ENCODE data around the gene LRP2.

LRP2 gene

GRCh38 chr2:169349535-169349934 is 12.8 kb downstream of the LRP2 start:
- Histone ChIP-seq H3K27me3 (ENCODE audit: control insufficient read depth, insufficient read depth, low read length) (no peaks in the 10 kb centered on the region), H2AFZ (no peak overlapping the region), H3K27ac (no peak overlapping the region), H3K9ac (no peak overlapping the region), H3K4me1 (no peaks in the 10 kb centered on the region), H3K79me2 (no peaks in the 10 kb centered on the region), H3K4me3 (ENCODE audit: low read depth, low read length) (no peak overlapping the region), H3K9me3 (ENCODE audit: control insufficient read depth, low read length) (no peaks in the 10 kb centered on the region), H3K4me2 (ENCODE audit: low read length) (no peak overlapping the region), H3K36me3 (ENCODE audit: control insufficient read depth, insufficient read depth, low read length) (no peaks in the 10 kb centered on the region)
- no peak for TF ChIP-seq CTCF (IDR thresholded peaks at IDR 0.05)

GRCh38 chr2:169348321-169349024 is 13.9 kb downstream of the LRP2 start:
- H3K4me3 ChIP-seq (ENCODE audit: low read depth, low read length), result no peak overlapping the region
- no peak overlapping the region for H3K27ac ChIP-seq
- no peak overlapping the region for H3K9ac ChIP-seq

GRCh38 chr2:169345486-169346437 is 16.6 kb downstream of the LRP2 start:
- Histone ChIP-seq H3K79me2 (no peaks in the 10 kb centered on the region), H2AFZ (no peak overlapping the region), H3K9me3 (ENCODE audit: control insufficient read depth, low read length) (no peaks in the 10 kb centered on the region), H3K4me2 (ENCODE audit: low read length) (no peak overlapping the region), H3K4me3 (ENCODE audit: low read depth, low read length) (no peak overlapping the region), H3K9ac (no peak overlapping the region), H3K27me3 (ENCODE audit: control insufficient read depth, insufficient read depth, low read length) (no peaks in the 10 kb centered on the region), H3K4me1 (no peaks in the 10 kb centered on the region), H3K27ac (no peak overlapping the region), H3K36me3 (ENCODE audit: control insufficient read depth, insufficient read depth, low read length) (no peaks in the 10 kb centered on the region)
- TF ChIP-seq CTCF (IDR thresholded peaks at IDR 0.05), result no peak

More at GRCh38 chr2:169348321-169349024, 13.9 kb downstream of the LRP2 start:
- H3K27me3 ChIP-seq (ENCODE audit: control insufficient read depth, insufficient read depth, low read length), result no peaks in the 10 kb centered on the region
- H3K36me3 ChIP-seq (ENCODE audit: control insufficient read depth, insufficient read depth, low read length), result no peaks in the 10 kb centered on the region
- no peaks in the 10 kb centered on the region for H3K9me3 ChIP-seq (ENCODE audit: control insufficient read depth, low read length)
- H3K79me2 ChIP-seq, result no peaks in the 10 kb centered on the region
- no peak overlapping the region for H3K4me2 ChIP-seq (ENCODE audit: low read length)
- TF ChIP-seq CTCF (IDR thresholded peaks at IDR 0.05), result no peak
- H2AFZ ChIP-seq, result no peak overlapping the region
- no peaks in the 10 kb centered on the region for H3K4me1 ChIP-seq

- no peak for TF ChIP-seq CTCF (IDR thresholded peaks at IDR 0.05)
- H3K27ac ChIP-seq, result no peak overlapping the region
- no peak overlapping the region for H3K9ac ChIP-seq
- H3K4me3 ChIP-seq (ENCODE audit: low read depth, low read length), result no peak overlapping the region
- H3K9me3 ChIP-seq (ENCODE audit: control insufficient read depth, low read length), result no peaks in the 10 kb centered on the region
- H3K36me3 ChIP-seq (ENCODE audit: control insufficient read depth, insufficient read depth, low read length), result no peaks in the 10 kb centered on the region
- H2AFZ ChIP-seq, result no peak overlapping the region
- H3K4me1 ChIP-seq, result no peaks in the 10 kb centered on the region
- H3K27me3 ChIP-seq (ENCODE audit: control insufficient read depth, insufficient read depth, low read length), result no peaks in the 10 kb centered on the region
- no peak overlapping the region for H3K4me2 ChIP-seq (ENCODE audit: low read length)
- no peaks in the 10 kb centered on the region for H3K79me2 ChIP-seq
These were observed 17.4 kb downstream of the LRP2 start for GRCh38 chr2:169344736-169345485.
